BLaER1 treated with 17β-estradiol and CSF1 and Interleukin-3, amounts not matched to agents 10 nM and 100 nM (cell line): Measurements from ENCODE around the gene ACTR1A.
A peak's percentile ranks its signal among the peaks of the same experiment; 100 is the strongest.

Experiments used
- H3K27ac ChIP-seq, 11 experiments: shearing (Covaris generic); formaldehyde crosslinking; 2 replicates each; pipeline ENCODE4 v1.8.1; 2022
- H3K27me3 ChIP-seq, 11 experiments: shearing (Covaris generic); formaldehyde crosslinking; 2 replicates each; pipeline ENCODE4 v1.8.1; 2022
- H3K36me3 ChIP-seq, 11 experiments: shearing (Covaris generic); formaldehyde crosslinking; 2 replicates each; pipeline ENCODE4 v1.8.1; 2022
- H3K4me1 ChIP-seq, 10 experiments: shearing (Covaris generic); formaldehyde crosslinking; 2 replicates each; pipeline ENCODE4 v1.8.1; 2022
- H3K4me2 ChIP-seq, 11 experiments: shearing (Covaris generic); formaldehyde crosslinking; 2 replicates each; pipeline ENCODE4 v1.8.1; 2022
- H3K4me3 ChIP-seq, 10 experiments: shearing (Covaris generic); formaldehyde crosslinking; 2 replicates each; pipeline ENCODE4 v1.8.1; 2022
- H3K9ac ChIP-seq, 11 experiments: shearing (Covaris generic); formaldehyde crosslinking; 2 replicates each; pipeline ENCODE4 v1.8.1; 2022
- H3K9me3 ChIP-seq, 11 experiments: shearing (Covaris generic); formaldehyde crosslinking; replicated peaks in 1 of 11; 2 replicates each; pipeline ENCODE4 v1.8.1; 2022
- H4K20me1 ChIP-seq, 11 experiments: shearing (Covaris generic); formaldehyde crosslinking; 2 replicates each; pipeline ENCODE4 v1.8.1; 2022
- Cebpa-rat ChIP-seq, 11 experiments: shearing (Covaris generic); IDR thresholded peaks; 2 replicates each; pipeline ENCODE4 v1.8.1; 2022

Gene ACTR1A

DNA sequence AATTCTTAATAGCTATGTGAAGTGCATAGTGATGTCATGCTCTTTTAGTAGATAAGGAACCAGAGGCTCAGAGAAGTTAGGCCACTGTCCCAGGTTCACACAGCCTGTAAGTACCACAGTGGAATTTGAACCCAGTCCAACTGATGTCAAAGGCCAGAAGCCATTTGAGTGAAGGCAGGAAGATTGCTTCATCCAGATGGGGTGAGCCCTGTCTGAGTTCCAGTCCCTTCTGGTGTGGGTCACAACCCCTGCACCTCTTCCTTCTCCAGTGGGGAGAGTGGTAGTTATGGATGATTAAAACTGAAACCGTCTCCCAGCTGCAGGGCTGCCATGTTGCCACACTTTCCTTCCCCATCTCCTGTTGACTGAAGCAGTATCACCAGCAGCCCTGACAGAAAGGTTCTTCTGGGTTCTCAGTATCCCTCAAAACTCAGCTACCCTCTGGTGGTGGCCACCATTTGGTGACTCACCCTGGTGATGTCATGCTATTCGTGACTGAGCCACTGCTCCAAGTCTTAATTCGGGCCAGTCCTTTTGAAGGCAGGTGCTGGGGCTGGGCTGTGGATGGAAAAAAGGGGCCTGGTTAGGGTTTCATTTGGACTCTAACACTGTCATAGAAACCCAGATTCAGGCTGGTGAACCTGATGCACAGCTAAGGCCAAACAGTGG is 49.7 kb downstream of the ACTR1A start:
- Histone ChIP-seq H3K27me3 (no peaks in the 10 kb centered on the region), H3K36me3 (peaks cover 23 to 59% (median 44%) of the 10 kb centered on the region in 11 experiments), H3K4me2 (peak overlapping the region; percentile 87 to 99 (median 95); a peak in 21 of 22 replicates), H4K20me1 (peaks cover 0 to 6% (median 0%) of the 10 kb centered on the region in 11 experiments; a peak in 5 of 22 replicates), H3K4me1 (peaks cover 26 to 79% (median 47%) of the 10 kb centered on the region in 10 experiments), H3K9me3 (no peaks in the 10 kb centered on the region), H3K9ac (peak overlapping the region in 10 of 11 experiments; percentile 19 to 93 (median 45); a peak in 13 of 22 replicates), H3K27ac (peak overlapping the region; percentile 46 to 95 (median 81); a peak in 20 of 22 replicates), H3K4me3 (peak overlapping the region in 4 of 10 experiments; percentile 81 to 98 (median 89); a peak in 4 of 20 replicates)
- peak in 10 of 11 experiments; percentile 32 to 74 (median 44); a peak in 12 of 22 replicates for TF ChIP-seq Cebpa-rat (IDR thresholded peaks at IDR 0.05)

DNA sequence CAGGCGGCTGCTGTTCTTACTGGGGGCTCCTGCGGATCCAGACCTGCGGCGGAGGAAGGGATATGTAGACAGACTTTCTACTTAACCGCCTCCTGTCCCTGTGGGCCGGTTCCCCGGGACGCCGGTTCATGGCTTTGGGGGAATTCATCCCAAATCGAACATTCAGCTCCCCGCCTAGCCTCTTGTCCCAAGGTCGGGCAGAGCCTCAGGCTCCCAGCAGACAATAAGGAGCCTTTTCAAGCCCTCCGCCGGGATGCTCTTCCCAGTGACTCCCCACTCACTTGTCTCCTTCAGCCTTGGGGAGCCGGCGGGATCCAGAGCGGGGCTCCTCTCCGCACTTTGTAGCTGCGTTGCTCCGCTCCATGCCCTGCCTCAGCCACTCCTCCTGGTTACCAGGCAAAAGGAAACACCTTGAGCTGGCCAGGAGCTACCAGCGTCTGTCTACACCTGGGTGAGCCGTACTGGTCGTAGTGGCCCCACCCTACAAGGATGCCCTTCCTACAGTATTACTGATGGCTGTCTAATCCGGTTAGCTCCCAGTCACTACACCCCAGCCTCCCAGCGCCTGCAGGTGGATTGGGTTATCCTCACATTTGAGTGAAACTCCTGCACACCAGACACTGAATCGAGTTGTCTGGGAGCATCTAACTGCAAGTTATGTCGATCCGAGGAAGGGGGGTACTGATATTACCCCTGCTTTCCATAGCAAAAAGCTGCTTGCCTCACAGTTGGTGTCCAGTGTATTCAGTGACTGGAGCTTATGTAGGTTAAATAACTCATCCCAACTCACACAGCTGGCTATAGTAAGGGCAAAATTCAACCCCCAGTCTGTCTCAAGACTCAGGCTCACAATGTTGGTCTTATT is 51.2 kb downstream of the ACTR1A start, which contains the start of gene C10orf95:
C10orf95 (minus strand) TSS at position 439 of the 865 bp plus-strand sequence. CDS start 450 bp downstream, outside the sequence.
- Histone ChIP-seq H3K4me2 (peak within 1 kb of the TSS; percentile 87 to 99 (median 95)), H3K9ac (peak within 1 kb of the TSS; percentile 84 to 95 (median 90)), H3K9me3 (no peaks in the 10 kb centered on the region), H3K27ac (peak within 1 kb of the TSS; percentile 70 to 95 (median 90)), H4K20me1 (peaks cover 0 to 18% (median 0%) of the 10 kb centered on the region in 11 experiments; a peak in 5 of 22 replicates), H3K4me1 (peaks cover 26 to 88% (median 47%) of the 10 kb centered on the region in 10 experiments), H3K36me3 (peaks cover 16 to 49% (median 38%) of the 10 kb centered on the region in 11 experiments; a peak in 21 of 22 replicates), H3K4me3 (peak within 1 kb of the TSS; percentile 81 to 98 (median 89)), H3K27me3 (no peaks in the 10 kb centered on the region)
- no peak for TF ChIP-seq Cebpa-rat (IDR thresholded peaks at IDR 0.05)

GRCh38 chr10:102450374-102451104 is 52.0 kb downstream of the ACTR1A start:
- Histone ChIP-seq H3K4me2 (peak overlapping the region; percentile 87 to 99 (median 95)), H3K27ac (peak overlapping the region; percentile 70 to 95 (median 90)), H4K20me1 (peaks cover 0 to 26% (median 2%) of the 10 kb centered on the region in 11 experiments; a peak in 9 of 22 replicates), H3K9ac (peak overlapping the region; percentile 84 to 95 (median 90)), H3K4me3 (peak overlapping the region; percentile 81 to 98 (median 89)), H3K36me3 (peaks cover 9 to 41% (median 30%) of the 10 kb centered on the region in 11 experiments; a peak in 21 of 22 replicates), H3K27me3 (no peaks in the 10 kb centered on the region), H3K4me1 (peaks cover 26 to 88% (median 47%) of the 10 kb centered on the region in 10 experiments), H3K9me3 (no peaks in the 10 kb centered on the region)
- TF ChIP-seq Cebpa-rat (IDR thresholded peaks at IDR 0.05) = no peak

- H3K9me3 ChIP-seq = no peaks in the 10 kb centered on the region
- TF ChIP-seq Cebpa-rat (IDR thresholded peaks at IDR 0.05) = no peak
- peaks cover 26 to 88% (median 47%) of the 10 kb centered on the region in 10 experiments for H3K4me1 ChIP-seq
- peaks cover 7 to 36% (median 25%) of the 10 kb centered on the region in 11 experiments; a peak in 18 of 22 replicates for H3K36me3 ChIP-seq
- H4K20me1 ChIP-seq = peaks cover 0 to 31% (median 5%) of the 10 kb centered on the region in 11 experiments; a peak in 9 of 22 replicates
- H3K9ac ChIP-seq = peak overlapping the region; percentile 84 to 95 (median 90)
- H3K4me3 ChIP-seq = peak overlapping the region; percentile 81 to 98 (median 89)
- peak overlapping the region; percentile 87 to 99 (median 95) for H3K4me2 ChIP-seq
- no peaks in the 10 kb centered on the region for H3K27me3 ChIP-seq
- H3K27ac ChIP-seq = peak overlapping the region; percentile 70 to 95 (median 90)
These were observed 52.5 kb downstream of the ACTR1A start for GRCh38 chr10:102450124-102450373.

- Histone ChIP-seq H4K20me1 (peaks cover 0 to 36% (median 5%) of the 10 kb centered on the region in 11 experiments; a peak in 9 of 22 replicates), H3K36me3 (peaks cover 7 to 31% (median 21%) of the 10 kb centered on the region in 11 experiments; a peak in 14 of 22 replicates), H3K4me3 (peak overlapping the region; percentile 81 to 98 (median 89)), H3K9me3 (no peaks in the 10 kb centered on the region), H3K4me1 (peaks cover 26 to 88% (median 45%) of the 10 kb centered on the region in 10 experiments), H3K27me3 (no peaks in the 10 kb centered on the region), H3K27ac (peak overlapping the region; percentile 70 to 95 (median 90)), H3K9ac (peak overlapping the region; percentile 84 to 95 (median 90)), H3K4me2 (peak overlapping the region; percentile 87 to 99 (median 95))
- TF ChIP-seq Cebpa-rat (IDR thresholded peaks at IDR 0.05) = no peak
These were observed 53.0 kb downstream of the ACTR1A start for GRCh38 chr10:102449321-102450123.

- no peaks in the 10 kb centered on the region for H3K27me3 ChIP-seq
These were observed 57.7 kb downstream of the ACTR1A start for GRCh38 chr10:102444851-102445250.

GRCh38 chr10:102438374-102438773 is 64.1 kb downstream of the ACTR1A start:
- Histone ChIP-seq H3K27ac (peak overlapping the region in 8 of 11 experiments; percentile 13 to 80 (median 29); a peak in 9 of 22 replicates), H3K36me3 (peaks cover 0 to 47% (median 0%) of the 10 kb centered on the region in 11 experiments; a peak in 8 of 22 replicates), H3K4me3 (peak overlapping the region in 8 of 10 experiments; percentile 27 to 93 (median 79); a peak in 13 of 20 replicates), H4K20me1 (peaks cover 0 to 77% (median 42%) of the 10 kb centered on the region in 11 experiments; a peak in 14 of 22 replicates), H3K4me1 (peaks cover 54 to 86% (median 73%) of the 10 kb centered on the region in 10 experiments), H3K9ac (peak overlapping the region in 7 of 11 experiments; percentile 8 to 91 (median 85); a peak in 14 of 22 replicates), H3K9me3 (no peaks in the 10 kb centered on the region), H3K4me2 (peak overlapping the region; percentile 35 to 100 (median 94); a peak in 21 of 22 replicates), H3K27me3 (peaks cover 0 to 26% (median 0%) of the 10 kb centered on the region in 11 experiments; a peak in 8 of 22 replicates)
- no peak for TF ChIP-seq Cebpa-rat (IDR thresholded peaks at IDR 0.05)

More at GRCh38 chr10:102444851-102445250, 57.7 kb downstream of the ACTR1A start:
- H3K36me3 ChIP-seq = peaks cover 0 to 32% (median 0%) of the 10 kb centered on the region in 11 experiments; a peak in 7 of 22 replicates
- no peak overlapping the region for H3K9ac ChIP-seq
- no peak for TF ChIP-seq Cebpa-rat (IDR thresholded peaks at IDR 0.05)
- no peaks in the 10 kb centered on the region for H3K9me3 ChIP-seq
- H3K4me1 ChIP-seq = peaks cover 18 to 96% (median 28%) of the 10 kb centered on the region in 10 experiments
- H3K4me3 ChIP-seq = no peak overlapping the region
- H3K4me2 ChIP-seq = peak overlapping the region in 2 of 11 experiments; percentile 21 to 41; a peak in 4 of 22 replicates
- peaks cover 0 to 83% (median 22%) of the 10 kb centered on the region in 11 experiments; a peak in 10 of 22 replicates for H4K20me1 ChIP-seq
- H3K27ac ChIP-seq = no peak overlapping the region
